ENCODE results near the gene ZNF556.

DNA sequence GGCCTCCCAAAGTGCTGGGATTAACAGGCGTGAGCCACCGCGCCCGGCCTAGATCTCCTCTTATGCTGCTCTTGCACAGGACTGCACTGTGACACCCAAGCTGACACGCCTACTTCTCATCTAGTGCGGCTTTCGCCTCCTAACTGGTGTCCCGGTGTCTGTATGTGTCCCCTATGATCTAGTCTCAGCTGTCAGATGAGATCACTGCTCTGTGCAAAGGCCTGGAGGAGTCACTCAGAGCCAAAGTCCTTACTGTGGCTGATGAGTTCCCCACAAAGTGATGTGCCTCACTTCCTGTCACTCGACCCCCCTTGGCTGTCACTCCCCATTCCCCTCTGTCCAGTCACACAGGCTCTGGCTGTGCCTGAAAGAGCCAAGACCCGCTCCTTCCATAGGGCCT is 2.5 kb downstream of the ZNF556 start:
- TF ChIP-seq, protein P1, sequence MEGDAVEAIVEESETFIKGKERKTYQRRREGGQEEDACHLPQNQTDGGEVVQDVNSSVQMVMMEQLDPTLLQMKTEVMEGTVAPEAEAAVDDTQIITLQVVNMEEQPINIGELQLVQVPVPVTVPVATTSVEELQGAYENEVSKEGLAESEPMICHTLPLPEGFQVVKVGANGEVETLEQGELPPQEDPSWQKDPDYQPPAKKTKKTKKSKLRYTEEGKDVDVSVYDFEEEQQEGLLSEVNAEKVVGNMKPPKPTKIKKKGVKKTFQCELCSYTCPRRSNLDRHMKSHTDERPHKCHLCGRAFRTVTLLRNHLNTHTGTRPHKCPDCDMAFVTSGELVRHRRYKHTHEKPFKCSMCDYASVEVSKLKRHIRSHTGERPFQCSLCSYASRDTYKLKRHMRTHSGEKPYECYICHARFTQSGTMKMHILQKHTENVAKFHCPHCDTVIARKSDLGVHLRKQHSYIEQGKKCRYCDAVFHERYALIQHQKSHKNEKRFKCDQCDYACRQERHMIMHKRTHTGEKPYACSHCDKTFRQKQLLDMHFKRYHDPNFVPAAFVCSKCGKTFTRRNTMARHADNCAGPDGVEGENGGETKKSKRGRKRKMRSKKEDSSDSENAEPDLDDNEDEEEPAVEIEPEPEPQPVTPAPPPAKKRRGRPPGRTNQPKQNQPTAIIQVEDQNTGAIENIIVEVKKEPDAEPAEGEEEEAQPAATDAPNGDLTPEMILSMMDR (IDR thresholded peaks at IDR 0.05), result no peak
- TF ChIP-seq POLR2AphosphoS5 (IDR thresholded peaks at IDR 0.05) (no peak), POLR2A (IDR thresholded peaks at IDR 0.05) (no peak)

All from breast epithelium (tissue), 3 donors.